Esophagus squamous epithelium (tissue), 5 donors: ENCODE data around the gene RBM10. TPM values are rescaled to one million over a fixed set of nuclear protein-coding genes. Genes with fewer than 3 reads are reported as not detected.

Source experiments
- DNase-seq: peaks from one replicate; lab custom pipeline; 2025; lab: John Stamatoyannopoulos, UW
- H3K27ac ChIP-seq, 4 donors: fragments of 200-600 bp; sonication (generic); one replicate each; pipeline ENCODE4 v1.5.1; 2016 to 2019; ENCODE audit warnings: mild to moderate bottlenecking in 1 of 4
- H3K27me3 ChIP-seq, 4 donors: fragments of 200-600 bp; sonication (generic); 1 replicate in 3 of 4; 2 replicates in 1 of 4; pipeline versions ENCODE4 v1.5.1 to v1.6.0; 2017 to 2021; ENCODE audit warnings: antibody characterized with exemption in 1 of 4
- H3K36me3 ChIP-seq, 3 donors: fragments of 200-600 bp; sonication (generic); one replicate each; pipeline ENCODE4 v1.5.1; 2016 to 2019
- H3K4me1 ChIP-seq, 3 donors: fragments of 200-600 bp; sonication (generic); one replicate each; pipeline ENCODE4 v1.5.1; 2017 to 2019
- H3K4me3 ChIP-seq, 4 donors: fragments of 200-600 bp; sonication (generic); 1 replicate in 3 of 4; 2 replicates in 1 of 4; pipeline ENCODE4 v1.5.1; 2016 to 2019; ENCODE audit warnings: mild to moderate bottlenecking in 2 of 4, moderate library complexity in 1 of 4
- H3K9me3 ChIP-seq, 3 donors: fragments of 200-600 bp; sonication (generic); one replicate each; pipeline ENCODE4 v1.5.1; 2016 to 2019
- POLR2A ChIP-seq, 4 donors: fragments of 450-650 bp; IDR thresholded peaks; one replicate each; pipeline ENCODE4 v1.6.1; 2017; ENCODE audit warnings: antibody characterized with exemption in 4 of 4, mild to moderate bottlenecking in 4 of 4, moderate library complexity in 3 of 4
- WGBS, 2 donors: methylation state at CpG; one replicate each; pipeline ENCODE4 v1.1.5; 2018; 5-methylcytosine and 5-hydroxymethylcytosine counted together
- intact Hi-C: fragments of 100-400 bp; cut with DNase I; formaldehyde crosslinking; loops from one replicate; pipeline ENCODE4 v1.15.0; 2022
- total RNA-seq, 4 donors: library from RNA; depleted of rRNA; stranded (reverse); fragments of >200 nt; gene quantifications; one replicate each; pipeline ENCODE4 v1.1.0, GENCODE V29; 2016
- TF ChIP-seq, protein P1 (sequence below), 6 experiments: fragments of 450-650 bp in 4 of 6; fragments of 200-600 bp in 2 of 6; sonication (generic) in 2 of 6; IDR thresholded peaks; one replicate each; pipeline ENCODE4 v1.5.1; 2016 to 2019; ENCODE audit warnings: antibody characterized with exemption in 6 of 6, mild to moderate bottlenecking in 4 of 6, moderate library complexity in 4 of 6
- donor health status: DM: yes; HTN: yes; CAD: no.

RBM10 gene
- total RNA-seq, 4 donors from 2014 or later: 28.1 to 35.6 (median 28.6) TPM

DNA sequence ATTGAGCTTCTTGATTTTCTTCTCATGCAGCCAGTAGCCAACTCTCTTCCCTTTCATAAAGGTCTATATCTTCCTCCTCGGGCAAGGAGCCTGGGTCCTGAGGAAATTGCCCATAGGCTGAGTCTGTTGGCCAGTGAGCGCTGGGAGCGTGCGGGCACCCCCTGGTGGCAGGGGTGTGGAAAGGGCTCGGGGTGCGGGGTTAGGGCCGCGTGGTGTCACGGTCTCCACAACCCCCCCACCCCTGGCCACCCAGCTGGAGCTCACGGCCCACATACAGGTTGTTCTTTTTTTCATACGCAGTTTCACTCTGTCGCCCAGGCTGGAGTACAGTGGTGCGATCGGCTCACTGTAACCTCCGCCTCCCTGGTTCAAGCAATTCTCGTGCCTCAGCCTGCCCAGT lies 13.1 kb downstream of the RBM10 start:
- DNase-seq: no peak
- no peaks in the 10 kb centered on the region for H3K4me1 ChIP-seq
- peaks cover 0 to 52% (median 0%) of the 10 kb centered on the region in 3 donors for H3K36me3 ChIP-seq
- H3K9me3 ChIP-seq: peaks cover 0 to 4% (median 0%) of the 10 kb centered on the region in 3 donors
- intact Hi-C loops: no loop called here
- WGBS, 2 donors: 97 to 98% methylated on average over 6 to 12 of the region's 16 CpGs
- H3K27me3 ChIP-seq: no peaks in the 10 kb centered on the region
- TF ChIP-seq POLR2A (IDR thresholded peaks at IDR 0.05): no peak
- TF ChIP-seq, protein P1, sequence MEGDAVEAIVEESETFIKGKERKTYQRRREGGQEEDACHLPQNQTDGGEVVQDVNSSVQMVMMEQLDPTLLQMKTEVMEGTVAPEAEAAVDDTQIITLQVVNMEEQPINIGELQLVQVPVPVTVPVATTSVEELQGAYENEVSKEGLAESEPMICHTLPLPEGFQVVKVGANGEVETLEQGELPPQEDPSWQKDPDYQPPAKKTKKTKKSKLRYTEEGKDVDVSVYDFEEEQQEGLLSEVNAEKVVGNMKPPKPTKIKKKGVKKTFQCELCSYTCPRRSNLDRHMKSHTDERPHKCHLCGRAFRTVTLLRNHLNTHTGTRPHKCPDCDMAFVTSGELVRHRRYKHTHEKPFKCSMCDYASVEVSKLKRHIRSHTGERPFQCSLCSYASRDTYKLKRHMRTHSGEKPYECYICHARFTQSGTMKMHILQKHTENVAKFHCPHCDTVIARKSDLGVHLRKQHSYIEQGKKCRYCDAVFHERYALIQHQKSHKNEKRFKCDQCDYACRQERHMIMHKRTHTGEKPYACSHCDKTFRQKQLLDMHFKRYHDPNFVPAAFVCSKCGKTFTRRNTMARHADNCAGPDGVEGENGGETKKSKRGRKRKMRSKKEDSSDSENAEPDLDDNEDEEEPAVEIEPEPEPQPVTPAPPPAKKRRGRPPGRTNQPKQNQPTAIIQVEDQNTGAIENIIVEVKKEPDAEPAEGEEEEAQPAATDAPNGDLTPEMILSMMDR (IDR thresholded peaks at IDR 0.05): no peak
- H3K27ac ChIP-seq: no peak overlapping the region
- H3K4me3 ChIP-seq: no peak overlapping the region

DNA sequence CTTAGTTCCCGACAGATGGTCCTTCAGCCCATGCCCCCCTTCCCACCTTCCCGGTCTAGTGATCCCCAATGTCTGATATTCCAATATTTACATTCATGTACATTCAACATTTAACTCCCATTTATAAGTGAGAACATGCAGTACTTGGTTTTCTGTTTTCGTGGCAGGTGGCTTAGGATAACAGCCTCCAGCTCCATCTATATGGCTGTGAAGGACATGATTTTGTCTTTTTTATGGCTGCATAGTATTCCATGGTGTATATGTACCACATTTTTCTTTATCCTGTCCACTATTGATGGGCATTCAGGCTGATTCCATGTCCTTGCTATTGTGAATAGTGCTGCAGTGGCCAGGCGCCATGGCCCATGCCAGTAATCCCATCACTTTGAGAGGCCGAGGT lies 13.8 kb downstream of the RBM10 start:
- H3K4me3 ChIP-seq: no peak overlapping the region
- WGBS, 2 donors: 89 to 100% methylated on average over 5 of the region's 5 CpGs
- no peak overlapping the region for H3K27ac ChIP-seq
- TF ChIP-seq, protein P1 (IDR thresholded peaks at IDR 0.05): no peak
- TF ChIP-seq POLR2A (IDR thresholded peaks at IDR 0.05): no peak
- no peaks in the 10 kb centered on the region for H3K4me1 ChIP-seq
- H3K27me3 ChIP-seq: no peaks in the 10 kb centered on the region
- H3K36me3 ChIP-seq: peaks cover 0 to 52% (median 0%) of the 10 kb centered on the region in 3 donors
- H3K9me3 ChIP-seq: peaks cover 0 to 4% (median 0%) of the 10 kb centered on the region in 3 donors
- no peak for DNase-seq
- intact Hi-C loops: no loop called here

DNA sequence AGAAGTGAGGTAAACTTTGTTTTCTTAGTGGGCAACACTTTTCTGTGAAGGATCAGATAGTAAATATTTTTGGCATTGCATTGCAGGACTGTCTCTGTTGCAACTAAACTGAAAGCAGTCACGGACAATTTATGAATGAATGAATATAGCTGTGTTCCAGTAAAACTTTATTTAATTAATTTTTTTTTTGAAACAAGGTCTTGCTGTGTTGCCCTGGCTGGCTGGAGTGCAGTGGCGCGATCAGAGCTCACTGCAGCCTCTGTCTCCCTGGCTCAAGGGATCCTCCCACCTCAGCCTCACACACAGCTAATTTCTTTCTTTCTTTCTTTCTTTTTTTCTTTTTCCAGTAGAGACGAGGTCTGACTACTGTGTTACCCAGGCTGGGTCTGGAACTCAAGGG lies 15.8 kb downstream of the RBM10 start:
- no peak overlapping the region for H3K27ac ChIP-seq
- 59 to 85% methylated on average over 3 to 4 of the region's 4 CpGs for WGBS, 2 donors
- peaks cover 0 to 36% (median 0%) of the 10 kb centered on the region in 3 donors for H3K36me3 ChIP-seq
- DNase-seq: no peak
- H3K9me3 ChIP-seq: peaks cover 0 to 4% (median 0%) of the 10 kb centered on the region in 3 donors
- TF ChIP-seq, protein P1 (IDR thresholded peaks at IDR 0.05): no peak
- no peak for TF ChIP-seq POLR2A (IDR thresholded peaks at IDR 0.05)
- no peak overlapping the region for H3K4me3 ChIP-seq
- H3K4me1 ChIP-seq: no peaks in the 10 kb centered on the region
- intact Hi-C loops: no loop called here
- no peaks in the 10 kb centered on the region for H3K27me3 ChIP-seq

DNA sequence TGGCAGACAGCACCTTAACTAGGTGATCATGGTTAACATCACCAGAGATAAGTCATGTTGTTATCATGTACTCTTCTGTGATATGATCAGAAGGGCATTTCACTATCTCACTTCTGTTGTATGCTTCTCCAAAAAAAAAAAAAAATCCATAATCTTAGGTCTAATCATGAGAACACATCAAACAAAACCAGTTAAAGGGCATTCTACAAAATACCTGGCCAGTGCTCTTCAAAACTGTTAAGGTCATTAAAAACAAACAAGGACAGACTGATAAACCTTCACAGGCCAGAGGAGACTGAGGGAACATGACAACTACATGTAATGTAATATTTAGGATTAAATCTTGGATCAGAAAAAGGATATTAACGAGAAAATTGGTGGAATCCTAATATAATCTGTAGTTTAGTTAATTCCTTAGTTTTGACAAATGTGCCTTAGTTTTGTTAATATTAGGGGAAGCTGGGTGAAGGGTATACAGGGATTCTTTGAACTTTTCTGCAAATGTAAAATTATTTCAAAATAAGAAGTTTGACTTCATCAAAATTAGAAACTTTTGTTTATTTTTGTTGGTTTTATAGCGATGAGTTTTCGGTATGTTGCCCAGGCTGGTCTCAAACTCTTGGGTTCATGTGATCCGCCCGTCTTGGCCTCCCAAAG lies 18.0 kb downstream of the RBM10 start:
- TF ChIP-seq, protein P1 (IDR thresholded peaks at IDR 0.05): no peak
- WGBS, 2 donors: 86 to 97% methylated on average over 4 to 5 of the region's 5 CpGs
- Histone ChIP-seq H3K27me3 (no peaks in the 10 kb centered on the region), H3K4me1 (no peaks in the 10 kb centered on the region), H3K36me3 (peaks cover 0 to 14% (median 0%) of the 10 kb centered on the region in 3 donors), H3K27ac (no peak overlapping the region), H3K4me3 (no peak overlapping the region), H3K9me3 (peaks cover 0 to 4% (median 0%) of the 10 kb centered on the region in 3 donors)
- no peak for DNase-seq
- intact Hi-C loops: no loop called here

DNA sequence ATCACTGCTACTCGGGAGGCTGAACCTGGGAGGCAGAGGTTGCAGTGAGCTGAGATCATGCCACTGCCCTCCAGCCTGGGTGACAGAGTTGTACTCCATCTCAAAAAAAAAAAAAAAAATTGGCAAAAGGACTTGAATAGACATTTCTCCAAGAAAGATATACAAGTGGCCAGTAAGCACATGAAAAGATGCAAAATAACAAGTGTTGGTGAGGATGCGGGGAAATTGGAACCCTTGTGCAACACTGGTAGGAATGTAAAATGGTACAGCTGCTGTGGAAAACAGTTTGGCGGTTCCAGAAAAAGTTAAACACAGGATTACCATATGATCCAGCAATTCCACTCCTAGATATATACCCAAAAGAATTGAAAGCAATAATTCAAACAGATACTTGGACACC lies 19.4 kb downstream of the RBM10 start:
- intact Hi-C loops: no loop called here
- WGBS, 2 donors: 94 to 97% methylated on average over 3 of the region's 3 CpGs
- TF ChIP-seq POLR2A (IDR thresholded peaks at IDR 0.05): no peak
- TF ChIP-seq, protein P1 (IDR thresholded peaks at IDR 0.05): no peak

More for the DNA sequence above, 19.4 kb downstream of the RBM10 start:
- H3K4me1 ChIP-seq: no peaks in the 10 kb centered on the region
- H3K9me3 ChIP-seq: no peaks in the 10 kb centered on the region
- H3K36me3 ChIP-seq: peaks cover 0 to 9% (median 4%) of the 10 kb centered on the region in 3 donors
- H3K27ac ChIP-seq: no peak overlapping the region
- no peak overlapping the region for H3K4me3 ChIP-seq
- DNase-seq: no peak
- H3K27me3 ChIP-seq: peaks cover 0 to 2% (median 0%) of the 10 kb centered on the region in 4 donors
